Activated CD8-positive, alpha-beta memory T cell treated with anti-CD3 and anti-CD28 coated beads for 4 hours (primary cell): ENCODE measurements around the gene CHMP3.
"Not testable (repeated sequence)": the region's sequence is repeated elsewhere in the genome, so short reads cannot be mapped to it uniquely, and the experiment has no call there.

Experiments
- DNase-seq, 2 donors: peaks; one replicate each; pipeline ENCODE4 v3.0.0-alpha.2; 2020; ENCODE audit warnings: low read depth in 2 of 2

CHMP3 gene

GRCh38 chr2:86562922-86563649 lies at the start of gene CHMP3:
CHMP3 (minus strand) TSS chr2:86563443; CDS start chr2:86563348, 95 bp downstream.
- peak; percentile 95 for DNase-seq

- no peak for DNase-seq
These were observed 47.6 kb upstream of the CHMP3 start for GRCh38 chr2:86610871-86611270.

- DNase-seq, result no peak
These were observed 45.7 kb upstream of the CHMP3 start for GRCh38 chr2:86608832-86609410.

- DNase-seq, result no peak
These were observed 40.7 kb upstream of the CHMP3 start for GRCh38 chr2:86603905-86604304.

GRCh38 chr2:86598966-86599365 lies 35.7 kb upstream of the CHMP3 start:
- no peak for DNase-seq

GRCh38 chr2:86596118-86596517 lies 32.9 kb upstream of the CHMP3 start:
- no peak for DNase-seq

- DNase-seq, result no peak
These were observed 30.0 kb upstream of the CHMP3 start for GRCh38 chr2:86593266-86593665.

- DNase-seq, result no peak
These were observed 29.4 kb upstream of the CHMP3 start for GRCh38 chr2:86592547-86593230.

- DNase-seq, result not testable (repeated sequence)
These were observed 26.5 kb upstream of the CHMP3 start for GRCh38 chr2:86589701-86590100.

GRCh38 chr2:86584151-86584913 lies 21.1 kb upstream of the CHMP3 start:
- DNase-seq, result no peak

GRCh38 chr2:86580560-86580959 lies 17.3 kb upstream of the CHMP3 start:
- no peak for DNase-seq

GRCh38 chr2:86577817-86578456 lies 14.7 kb upstream of the CHMP3 start:
- no peak for DNase-seq

- DNase-seq, result no peak
These were observed 6.8 kb upstream of the CHMP3 start for GRCh38 chr2:86570059-86570458.

- DNase-seq, result no peak
These were observed 3.6 kb upstream of the CHMP3 start for GRCh38 chr2:86566821-86567190.

GRCh38 chr2:86566158-86566820 lies 3.0 kb upstream of the CHMP3 start:
- DNase-seq, result no peak

GRCh38 chr2:86563650-86564061 lies 413 bp upstream of the CHMP3 start:
- no peak for DNase-seq

- no peak for DNase-seq
These were observed 740 bp downstream of the CHMP3 start for GRCh38 chr2:86562485-86562921.

GRCh38 chr2:86557836-86558235 lies 5.4 kb downstream of the CHMP3 start:
- no peak for DNase-seq

GRCh38 chr2:86556508-86556907 lies 6.7 kb downstream of the CHMP3 start:
- no peak for DNase-seq

GRCh38 chr2:86552889-86553288 lies 10.4 kb downstream of the CHMP3 start:
- no peak for DNase-seq
